SU-DHL-6 (cell line): ENCODE data around the gene CUL1.

ENCODE experiments used
- CTCF ChIP-seq: fragments of 200-600 bp; sonication (generic); IDR thresholded peaks from one replicate; pipeline ENCODE4 v1.5.1; 2017; ENCODE audit warnings: antibody characterized with exemption, mild to moderate bottlenecking, low read length, moderate library complexity; ENCODE audit not compliant: insufficient read depth, poor library complexity, severe bottlenecking
- EZH2phosphoT487 ChIP-seq: fragments of 200-600 bp; sonication (generic), shearing (Covaris generic); conservative IDR thresholded peaks from 2 replicates; pipeline ENCODE4 v1.6.1; 2018; ENCODE audit warnings: mild to moderate bottlenecking, antibody characterized with exemption, low read length, moderate library complexity, mixed read lengths

- no peak for TF ChIP-seq CTCF
- no peak for TF ChIP-seq EZH2phosphoT487
Measured at GRCh38 chr7:148723166-148723559, 24.5 kb downstream of the CUL1 start.
